H4 (cell line): ENCODE measurements around the gene LRRK1. TPM values are rescaled to one million over a fixed set of nuclear protein-coding genes. Genes with fewer than 3 reads are reported as not detected.
A peak's percentile ranks its signal among the peaks of the same experiment; 100 is the strongest.

ENCODE experiments used
- DNase-seq: peaks from one replicate; pipeline ENCODE4 v3.0.0-alpha.2; 2015; ENCODE audit warnings: low spot score
- total RNA-seq: library from RNA; depleted of rRNA; stranded (reverse); fragments of >200 nt; shearing (Covaris generic); gene quantifications from 2 replicates; pipeline ENCODE4 v1.2.3, GENCODE V29; 2014

LRRK1 gene
- total RNA-seq, 1 experiment from 2014 or later: 1.4 TPM

GRCh38 chr15:100981086-100981485 lies 61.9 kb downstream of the LRRK1 start:
- DNase-seq: no peak

GRCh38 chr15:100983221-100983620 lies 64.1 kb downstream of the LRRK1 start:
- no peak for DNase-seq

GRCh38 chr15:100985401-100985800 lies 66.2 kb downstream of the LRRK1 start:
- DNase-seq: no peak

- no peak for DNase-seq
Observed at GRCh38 chr15:100986158-100986896, 67.2 kb downstream of the LRRK1 start.

- DNase-seq: no peak
Observed at GRCh38 chr15:100987143-100987542, 68.0 kb downstream of the LRRK1 start.

- no peak for DNase-seq
Observed at GRCh38 chr15:100988297-100988696, 69.1 kb downstream of the LRRK1 start.

GRCh38 chr15:100988857-100989256 lies 69.7 kb downstream of the LRRK1 start:
- DNase-seq: no peak

- no peak for DNase-seq
Observed at GRCh38 chr15:100994597-100995446, 75.7 kb downstream of the LRRK1 start.

- no peak for DNase-seq
Observed at GRCh38 chr15:100995471-100996430, 76.6 kb downstream of the LRRK1 start.

- DNase-seq: peak; percentile 88
Observed at GRCh38 chr15:100997442-100997841, 78.3 kb downstream of the LRRK1 start.

- no peak for DNase-seq
Observed at GRCh38 chr15:100998630-100999029, 79.5 kb downstream of the LRRK1 start.

- no peak for DNase-seq
Observed at GRCh38 chr15:100999369-100999768, 80.2 kb downstream of the LRRK1 start.

- no peak for DNase-seq
Observed at GRCh38 chr15:101000271-101000681, 81.1 kb downstream of the LRRK1 start.

GRCh38 chr15:101001056-101001455 lies 81.9 kb downstream of the LRRK1 start:
- no peak for DNase-seq

GRCh38 chr15:101001796-101002195 lies 82.6 kb downstream of the LRRK1 start:
- no peak for DNase-seq

GRCh38 chr15:101003081-101003480 lies 83.9 kb downstream of the LRRK1 start:
- no peak for DNase-seq

GRCh38 chr15:101003706-101004105 lies 84.5 kb downstream of the LRRK1 start:
- no peak for DNase-seq

- DNase-seq: no peak
Observed at GRCh38 chr15:101004500-101004899, 85.3 kb downstream of the LRRK1 start.

GRCh38 chr15:101004986-101005747 lies 86.0 kb downstream of the LRRK1 start:
- DNase-seq: no peak

GRCh38 chr15:101006931-101007691 lies 88.0 kb downstream of the LRRK1 start:
- peak; percentile 74 for DNase-seq
